CD1c-positive myeloid dendritic cell (primary cell): ENCODE measurements around the gene CCDC85A.

Experiments
- DNase-seq: peaks from one replicate; pipeline ENCODE4 v3.0.0-alpha.2; 2016; ENCODE audit errors: extremely low spot score

Gene CCDC85A

GRCh38 chr2:56239030-56239429, 55.2 kb downstream of the CCDC85A start:
- no peak for DNase-seq

DNA sequence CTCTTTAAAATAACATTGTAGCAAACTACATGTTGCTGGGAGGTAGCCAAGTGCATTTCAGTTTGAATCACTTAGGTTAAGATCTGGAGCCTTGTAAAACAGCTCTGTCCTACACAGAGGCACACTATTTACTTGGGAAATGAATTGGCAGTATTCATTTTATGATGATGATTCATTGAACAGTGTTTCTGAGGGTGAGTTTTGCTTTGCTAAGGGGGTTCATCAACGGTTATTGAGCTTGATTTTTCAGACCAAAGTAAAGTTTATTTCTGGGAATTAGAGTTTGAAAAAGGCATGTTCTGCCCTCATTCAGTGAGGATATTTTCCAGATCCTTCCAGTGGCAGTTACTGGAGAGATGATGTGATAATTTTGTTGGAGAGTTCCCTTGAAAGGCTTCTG, 55.6 kb downstream of the CCDC85A start:
- no peak for DNase-seq

DNA sequence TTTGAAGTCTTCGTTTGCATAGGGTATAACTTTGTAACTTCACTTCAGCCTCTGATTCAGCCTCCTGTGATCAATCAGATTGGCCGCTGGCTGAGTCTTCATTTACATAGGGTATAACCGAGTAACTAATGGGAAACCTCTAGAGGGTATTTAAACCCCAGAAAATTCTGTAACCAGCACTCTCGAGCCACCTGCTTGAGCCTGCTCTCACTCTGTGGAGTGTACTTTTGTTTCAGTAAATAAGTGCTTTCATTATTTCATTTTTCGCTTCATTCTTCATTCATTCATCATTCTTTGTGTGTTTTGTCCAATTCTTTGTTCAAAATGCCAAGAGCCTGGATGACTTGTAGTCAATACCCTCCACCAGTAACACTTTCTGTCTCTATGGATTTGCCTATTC, 56.4 kb downstream of the CCDC85A start:
- no peak for DNase-seq

DNA sequence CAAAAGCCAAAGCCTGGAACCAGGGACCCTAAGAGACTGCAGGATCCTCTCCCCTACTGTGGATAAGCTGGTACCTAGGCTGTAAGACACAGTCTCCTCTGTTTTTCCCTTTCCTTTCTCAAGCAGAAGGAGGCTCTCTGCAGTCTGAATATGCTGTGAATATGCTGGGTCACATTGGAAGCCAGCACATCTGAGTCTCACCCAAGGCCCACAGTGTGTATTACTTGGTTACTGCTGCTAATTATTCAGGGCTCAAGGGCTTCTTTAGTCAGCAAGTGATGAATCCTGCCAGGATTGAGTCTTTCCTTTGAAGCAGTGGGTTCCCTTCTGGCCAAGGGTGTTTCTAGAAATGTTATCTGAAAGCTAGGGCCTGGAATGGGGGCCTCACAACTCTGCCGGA, 60.7 kb downstream of the CCDC85A start:
- no peak for DNase-seq

DNA sequence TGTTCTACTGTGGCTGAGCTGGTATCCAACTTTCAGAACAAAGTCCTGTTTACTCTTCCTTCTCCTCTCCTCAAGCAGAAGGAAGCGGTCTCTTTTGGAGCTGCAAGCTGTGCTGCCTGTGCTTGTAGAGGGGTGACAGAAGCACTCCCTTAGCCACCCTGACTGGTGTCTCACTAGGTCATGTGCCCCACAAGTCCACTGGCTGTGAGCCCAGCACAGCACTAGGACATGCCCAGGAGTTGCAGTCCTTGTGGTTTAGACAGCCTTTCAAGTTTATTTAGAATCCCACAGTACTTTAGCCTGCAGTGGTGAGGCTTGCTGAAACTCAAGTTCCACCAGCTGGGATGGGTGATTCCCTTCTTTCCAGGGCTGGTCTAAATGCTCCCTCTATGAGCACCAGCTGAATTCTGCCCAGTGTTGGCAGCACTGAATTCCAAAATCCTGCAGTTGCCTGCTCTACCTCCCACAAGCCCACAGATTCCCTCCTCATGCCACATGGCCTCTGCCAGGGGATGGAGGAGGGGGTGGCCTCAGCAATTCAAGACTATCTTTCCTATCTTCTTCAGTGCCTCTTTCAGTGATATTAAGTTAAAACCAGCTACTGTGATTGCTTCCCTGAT, 61.2 kb downstream of the CCDC85A start:
- DNase-seq: no peak

DNA sequence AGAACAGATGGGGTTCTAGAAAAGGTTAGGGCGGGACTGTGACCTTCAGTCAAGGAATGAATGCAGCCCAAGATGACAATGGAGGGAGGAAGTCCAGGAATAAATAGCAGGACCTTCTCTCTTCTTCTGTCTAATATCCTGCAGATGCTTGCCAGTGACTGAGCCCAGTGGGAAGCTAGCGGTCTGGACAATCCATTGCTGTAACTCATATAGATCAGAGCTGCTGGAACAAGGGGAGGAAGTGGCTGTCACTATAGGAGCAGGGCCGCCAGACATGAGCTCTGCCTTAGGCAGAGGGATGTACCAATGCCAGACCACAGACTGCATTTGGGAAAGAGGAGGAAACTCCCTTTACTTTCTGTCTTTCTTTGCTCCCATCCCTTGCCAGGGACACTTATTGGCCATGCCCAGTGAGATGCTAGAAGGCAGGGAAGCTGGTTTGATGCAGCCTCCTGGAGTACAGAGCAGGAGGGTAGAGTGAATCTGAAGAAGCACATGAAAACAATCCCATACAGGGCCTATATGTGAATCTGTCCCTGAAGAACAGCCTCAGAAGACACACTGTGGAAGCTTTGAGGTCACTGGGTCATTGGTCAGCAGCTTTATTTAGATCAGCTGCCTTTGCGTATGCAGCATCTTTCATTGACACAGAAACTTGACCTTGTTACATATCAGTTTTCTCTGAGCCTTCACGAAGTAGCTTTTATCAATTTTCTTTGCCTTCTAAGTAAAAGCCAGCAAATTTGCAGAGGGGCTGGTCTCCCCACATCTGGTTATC, 65.4 kb downstream of the CCDC85A start:
- DNase-seq: no peak

DNA sequence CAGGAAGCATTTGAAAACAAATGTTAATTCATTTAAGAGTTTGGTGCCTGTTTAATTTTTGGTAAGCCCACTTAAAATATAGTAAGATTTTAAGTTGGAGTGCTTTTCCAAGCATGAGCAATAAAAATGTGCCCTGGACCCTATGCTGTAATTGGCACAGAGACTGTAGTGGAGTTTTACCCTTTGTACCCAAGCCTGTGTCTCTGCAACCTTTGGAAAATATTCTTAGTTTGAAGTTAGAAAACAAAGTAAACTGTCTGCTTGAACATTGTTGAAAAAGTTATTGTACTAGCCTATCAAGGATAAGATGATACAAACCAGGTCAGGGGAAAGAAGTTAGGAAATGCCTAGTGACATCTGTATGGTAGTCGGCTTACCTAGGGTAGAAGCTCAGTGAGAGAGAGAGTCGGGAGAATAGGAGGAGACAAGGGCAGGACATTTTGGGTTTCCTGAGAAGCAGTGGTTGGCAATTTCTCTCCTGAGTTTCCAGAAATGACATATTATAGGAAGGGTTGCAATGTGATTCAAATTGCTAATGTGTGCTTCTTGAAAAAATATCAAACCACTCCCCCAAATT, 66.5 kb downstream of the CCDC85A start:
- DNase-seq: no peak

DNA sequence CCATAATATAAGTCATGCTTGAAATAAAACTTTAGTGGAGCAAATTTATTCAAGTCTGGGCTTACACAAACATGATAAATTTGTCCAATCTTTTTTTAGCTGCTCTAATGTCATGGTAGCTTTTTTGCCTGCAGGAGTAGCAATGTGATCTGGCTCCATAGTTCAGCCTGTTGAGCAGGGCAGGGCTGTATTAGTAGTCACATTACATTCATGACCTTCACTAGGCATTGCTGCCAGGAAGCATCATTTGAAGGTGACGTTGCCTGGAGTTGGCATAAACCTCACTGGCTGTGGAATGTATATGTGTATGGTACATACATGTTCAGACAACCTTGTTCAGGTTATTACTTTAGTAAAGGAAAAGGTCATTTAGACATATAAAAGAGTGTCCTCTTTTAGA, 76.6 kb downstream of the CCDC85A start:
- no peak for DNase-seq

DNA sequence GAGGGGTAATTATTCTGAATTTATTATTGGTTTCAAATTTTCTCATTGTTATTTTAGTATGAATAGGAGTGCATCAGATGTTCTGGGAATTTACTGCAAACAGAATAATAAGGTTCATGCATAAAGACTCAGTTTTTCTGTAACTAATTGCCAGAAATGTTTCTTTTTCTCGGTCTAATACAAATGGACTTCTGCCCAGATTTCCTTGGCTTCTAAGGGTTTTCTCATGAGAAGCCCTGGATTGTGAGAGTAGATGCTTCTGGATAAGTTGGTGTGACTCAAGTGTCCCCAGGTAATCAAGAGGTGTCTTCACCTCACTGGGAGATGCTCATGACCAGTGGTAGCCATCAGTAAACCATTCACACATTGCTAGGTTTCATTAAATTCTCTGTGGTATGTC, 78.5 kb downstream of the CCDC85A start:
- DNase-seq: no peak

DNA sequence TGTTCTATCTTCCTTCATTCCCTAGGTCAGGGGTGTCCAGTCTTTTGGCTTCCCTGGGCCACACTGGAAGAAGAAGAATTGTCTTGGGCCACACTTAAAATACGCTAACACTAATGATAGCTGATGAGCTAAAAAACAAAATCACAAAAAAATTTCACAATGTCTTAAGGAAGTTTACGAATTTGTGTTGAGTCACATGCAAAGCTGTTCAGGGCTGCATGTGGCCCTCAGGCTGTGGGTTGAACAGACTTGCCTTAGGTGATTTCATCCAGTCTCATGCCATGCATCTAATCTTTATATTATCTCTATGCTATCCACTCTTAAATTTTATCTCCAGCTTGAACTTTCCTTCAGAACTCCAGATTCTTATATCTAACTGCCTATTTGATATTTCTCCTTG, 80.1 kb downstream of the CCDC85A start:
- no peak for DNase-seq

- DNase-seq: no peak
These were observed 83.1 kb downstream of the CCDC85A start for GRCh38 chr2:56266761-56267414.

GRCh38 chr2:56267415-56267788, 83.6 kb downstream of the CCDC85A start:
- DNase-seq: no peak

DNA sequence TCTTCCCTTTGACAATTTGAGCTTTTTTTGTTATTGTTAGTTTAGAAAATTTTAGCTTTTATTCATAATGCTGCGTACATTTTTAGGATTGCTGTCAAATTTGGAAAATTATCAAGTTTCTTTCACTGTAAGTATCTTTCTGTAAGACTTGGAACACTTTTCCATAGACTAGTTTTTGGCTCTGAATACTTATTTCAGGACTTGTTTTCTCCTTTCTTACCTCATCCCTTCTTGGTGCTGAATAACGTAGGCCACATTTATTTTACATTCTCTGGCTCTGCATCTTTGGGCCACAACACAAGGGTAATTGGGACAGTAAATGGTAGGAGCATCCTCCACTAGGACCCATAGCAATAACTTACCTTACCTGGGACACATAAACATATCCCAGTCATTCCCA, 85.1 kb downstream of the CCDC85A start:
- DNase-seq: no peak

GRCh38 chr2:56271275-56271674, 87.5 kb downstream of the CCDC85A start:
- DNase-seq: no peak

GRCh38 chr2:56285224-56285623, 101.4 kb downstream of the CCDC85A start:
- no peak for DNase-seq

- no peak for DNase-seq
These were observed 103.1 kb downstream of the CCDC85A start for GRCh38 chr2:56286936-56287335.

DNA sequence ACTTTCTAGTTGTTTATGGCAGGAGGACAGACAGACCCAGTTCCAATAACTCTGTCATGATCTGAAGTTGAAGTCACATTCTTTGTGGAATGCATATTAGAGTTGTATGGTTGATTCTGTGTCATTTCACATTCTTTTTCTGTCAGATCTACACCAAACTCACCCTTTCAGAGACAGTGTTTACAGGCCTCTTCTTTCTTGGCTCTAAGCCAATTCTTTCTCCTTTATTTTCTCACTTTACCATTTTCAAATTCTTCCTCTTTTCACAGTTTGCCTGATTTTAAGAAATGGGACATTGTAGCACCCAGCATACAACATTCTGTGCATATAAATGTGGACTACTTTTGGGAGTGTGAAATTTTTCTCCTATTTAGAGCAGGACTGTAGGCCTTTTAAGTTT, 103.7 kb downstream of the CCDC85A start:
- no peak for DNase-seq

GRCh38 chr2:56287974-56288373, 104.2 kb downstream of the CCDC85A start:
- no peak for DNase-seq

- no peak for DNase-seq
These were observed 105.2 kb downstream of the CCDC85A start for GRCh38 chr2:56288838-56289580.

GRCh38 chr2:56291711-56292110, 107.9 kb downstream of the CCDC85A start:
- DNase-seq: no peak

DNA sequence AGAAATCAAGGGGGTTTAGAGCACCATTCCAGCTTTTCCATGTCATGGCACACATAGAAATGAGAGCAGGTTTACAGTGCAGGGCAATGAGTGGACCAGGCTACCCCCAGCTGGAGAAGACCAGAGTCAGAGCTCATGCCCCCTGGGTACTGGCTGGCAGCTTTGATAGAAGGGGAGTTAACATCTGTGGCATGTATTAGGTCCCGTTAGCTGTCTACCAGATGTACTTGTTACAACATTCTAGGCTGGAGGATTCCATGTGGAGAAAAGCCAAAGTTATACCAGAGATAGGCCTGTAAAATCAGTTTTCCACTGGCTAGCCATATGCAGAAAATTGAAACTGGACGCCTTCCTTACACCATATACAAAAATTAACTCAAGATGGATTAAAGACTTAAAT, 109.2 kb downstream of the CCDC85A start:
- DNase-seq: no peak

- DNase-seq: no peak
These were observed 111.9 kb downstream of the CCDC85A start for GRCh38 chr2:56295666-56296065.
